Neural cell (in vitro differentiated cells): ENCODE measurements around the gene KRI1. TPM values are rescaled to one million over a fixed set of nuclear protein-coding genes. Genes with fewer than 3 reads are reported as not detected.

ENCODE experiments used
- H2AFZ ChIP-seq: fragments of 200-600, 300-800 bp; sonication (generic), shearing (Covaris generic); 2 replicates; pipeline ENCODE4 v1.6.0; 2014; ENCODE audit warnings: low read depth, mild to moderate bottlenecking, antibody characterized with exemption, low read length, moderate library complexity
- H3F3A ChIP-seq: fragments of 200-600 bp; shearing (Covaris generic); 2 replicates; pipeline ENCODE4 v1.6.1; 2016; ENCODE audit warnings: mild to moderate bottlenecking, moderate library complexity, mixed read lengths, antibody characterized with exemption, low read length; ENCODE audit not compliant: insufficient read depth, poor library complexity, severe bottlenecking
- H3K27ac ChIP-seq: fragments of 200-600, 300-800 bp; sonication (generic), shearing (Covaris generic); 2 replicates; pipeline ENCODE4 v1.5.1; 2014; ENCODE audit warnings: mild to moderate bottlenecking, low read length, moderate library complexity
- H3K27me3 ChIP-seq: fragments of 300-800, 200-600 bp; sonication (generic), shearing (Covaris generic); 2 replicates; pipeline ENCODE4 v1.6.0; 2014; ENCODE audit warnings: mild to moderate bottlenecking, low read depth, low read length, moderate library complexity; ENCODE audit not compliant: insufficient read depth
- H3K36me3 ChIP-seq: fragments of 300-800, 200-600 bp; sonication (generic), shearing (Covaris generic); 2 replicates; pipeline ENCODE4 v1.5.1; 2014; ENCODE audit warnings: mild to moderate bottlenecking, antibody characterized with exemption, low read length, moderate library complexity; ENCODE audit not compliant: insufficient read depth
- H3K4me2 ChIP-seq: fragments of 300-800, 200-600 bp; sonication (generic), shearing (Covaris generic); 2 replicates; pipeline ENCODE4 v1.6.0; 2014; ENCODE audit warnings: mild to moderate bottlenecking, low read length
- H3K4me3 ChIP-seq: fragments of 300-800, 200-600 bp; sonication (generic), shearing (Covaris generic); 2 replicates; pipeline ENCODE4 v1.5.1; 2014; ENCODE audit warnings: mild to moderate bottlenecking, low read length, moderate library complexity
- H3K79me2 ChIP-seq: fragments of 200-600 bp; shearing (Covaris generic); replicated peaks from 2 replicates; pipeline ENCODE4 v1.6.0; 2014; ENCODE audit warnings: mild to moderate bottlenecking, low read length, moderate library complexity; ENCODE audit not compliant: insufficient read depth
- H3K9ac ChIP-seq: fragments of 300-800, 200-600 bp; sonication (generic), shearing (Covaris generic); 2 replicates; pipeline ENCODE4 v1.6.1; 2016; ENCODE audit warnings: mild to moderate bottlenecking, low read length, mixed read lengths
- H3K9me2 ChIP-seq: fragments of 200-600 bp; shearing (Covaris generic); 2 replicates; pipeline ENCODE4 v1.6.1; 2016; ENCODE audit warnings: mild to moderate bottlenecking, low read length, mixed read lengths; ENCODE audit not compliant: insufficient read depth
- H3K9me3 ChIP-seq: fragments of 200-600, 300-800 bp; sonication (generic), shearing (Covaris generic); 2 replicates; pipeline ENCODE4 v1.6.1; 2016; ENCODE audit warnings: mild to moderate bottlenecking, mixed run types, low read length, moderate library complexity, mixed read lengths
- H4K20me1 ChIP-seq: fragments of 200-600 bp; shearing (Covaris generic); 2 replicates; pipeline ENCODE4 v1.6.1; 2016; ENCODE audit warnings: mild to moderate bottlenecking, mixed run types; ENCODE audit not compliant: insufficient read depth
- CTCF ChIP-seq: fragments of 450-650 bp; IDR thresholded peaks from 2 replicates; pipeline ENCODE4 v1.5.1; 2014; ENCODE audit warnings: antibody characterized with exemption, mild to moderate bottlenecking, moderate library complexity; ENCODE audit not compliant: poor library complexity, severe bottlenecking
- EP300 ChIP-seq: fragments of 450-650 bp; conservative IDR thresholded peaks from 2 replicates; pipeline ENCODE4 v1.6.1; 2014; ENCODE audit warnings: antibody characterized with exemption, mild to moderate bottlenecking, moderate library complexity; ENCODE audit not compliant: poor library complexity, severe bottlenecking
- EZH2 ChIP-seq: fragments of 200-600, 300-800 bp; shearing (Covaris generic), sonication (generic); IDR thresholded peaks from 2 replicates; pipeline ENCODE4 v1.6.1; 2014; ENCODE audit warnings: antibody characterized with exemption, low read length, borderline replicate concordance, mild to moderate bottlenecking; ENCODE audit not compliant: insufficient read depth, poor library complexity, severe bottlenecking
- MXI1 ChIP-seq: fragments of 450-650 bp; conservative IDR thresholded peaks from 2 replicates; pipeline ENCODE4 v1.6.1; 2014; ENCODE audit warnings: antibody characterized with exemption, mild to moderate bottlenecking; ENCODE audit not compliant: poor library complexity, severe bottlenecking
- POLR2AphosphoS5 ChIP-seq: IDR thresholded peaks from 2 replicates; pipeline ENCODE4 v1.6.1; 2012
- RAD21 ChIP-seq: fragments of 450-650 bp; conservative IDR thresholded peaks from 2 replicates; pipeline ENCODE4 v1.6.1; 2014; ENCODE audit warnings: antibody characterized with exemption, mild to moderate bottlenecking, moderate library complexity
- REST ChIP-seq: IDR thresholded peaks from 2 replicates; pipeline ENCODE4 v1.6.1; 2012; ENCODE audit warnings: borderline replicate concordance
- SMC3 ChIP-seq: fragments of 450-650 bp; conservative IDR thresholded peaks from 2 replicates; pipeline ENCODE4 v1.6.1; 2014; ENCODE audit warnings: antibody characterized with exemption, mild to moderate bottlenecking, moderate library complexity; ENCODE audit not compliant: poor library complexity
- TAF1 ChIP-seq: IDR thresholded peaks from 2 replicates; pipeline ENCODE4 v1.6.1; 2012; ENCODE audit warnings: low read depth
- polyA plus RNA-seq: library from polyadenylated mRNA; depleted of rRNA; stranded (reverse); fragments of >200 nt; gene quantifications from 2 replicates; pipeline ENCODE4 v1.2.3, GENCODE V29; 2014

Gene KRI1
- polyA plus RNA-seq, 1 donor from 2014 or later = 6.5 TPM

GRCh38 chr19:10593148-10593547, 27.3 kb upstream of the KRI1 start:
- H3K36me3 ChIP-seq = no peaks in the 10 kb centered on the region
- no peaks in the 10 kb centered on the region for H3K9me2 ChIP-seq
- no peak overlapping the region for H2AFZ ChIP-seq
- H3K9me3 ChIP-seq = no peaks in the 10 kb centered on the region
- no peak overlapping the region for H3K4me3 ChIP-seq
- no peaks in the 10 kb centered on the region for H4K20me1 ChIP-seq
- H3F3A ChIP-seq = no peaks in the 10 kb centered on the region
- peaks cover under 1% of the 10 kb centered on the region for H3K27me3 ChIP-seq
- H3K79me2 ChIP-seq = no peaks in the 10 kb centered on the region
- H3K9ac ChIP-seq = no peak overlapping the region
- H3K4me2 ChIP-seq = no peak overlapping the region
- no peak overlapping the region for H3K27ac ChIP-seq
- no peak for TF ChIP-seq EZH2
- no peak for TF ChIP-seq MXI1
- no peak for TF ChIP-seq REST
- no peak for TF ChIP-seq TAF1
- TF ChIP-seq CTCF = no peak
- no peak for TF ChIP-seq POLR2AphosphoS5
- no peak for TF ChIP-seq EP300
- no peak for TF ChIP-seq RAD21
- TF ChIP-seq SMC3 = no peak

GRCh38 chr19:10587839-10588150, 22.0 kb upstream of the KRI1 start:
- no peak overlapping the region for H3K4me3 ChIP-seq
- H3K9me2 ChIP-seq = no peaks in the 10 kb centered on the region
- no peak overlapping the region for H3K27ac ChIP-seq
- H4K20me1 ChIP-seq = no peaks in the 10 kb centered on the region
- no peaks in the 10 kb centered on the region for H3F3A ChIP-seq
- H3K79me2 ChIP-seq = no peaks in the 10 kb centered on the region
- no peak overlapping the region for H3K9ac ChIP-seq
- H3K36me3 ChIP-seq = no peaks in the 10 kb centered on the region
- H3K9me3 ChIP-seq = no peaks in the 10 kb centered on the region
- TF ChIP-seq REST = no peak
- TF ChIP-seq CTCF = no peak
- no peak for TF ChIP-seq POLR2AphosphoS5
- no peak for TF ChIP-seq TAF1
- no peak for TF ChIP-seq RAD21
- TF ChIP-seq SMC3 = no peak
- no peak for TF ChIP-seq EP300
- no peak for TF ChIP-seq EZH2
- no peak for TF ChIP-seq MXI1
- peaks cover 29% of the 10 kb centered on the region for H3K27me3 ChIP-seq
- no peak overlapping the region for H2AFZ ChIP-seq
- H3K4me2 ChIP-seq = no peak overlapping the region
